Naive B cell (primary cell): ENCODE results near the gene CLDN14. TPM values are rescaled to one million over a fixed set of nuclear protein-coding genes. Genes with fewer than 3 reads are reported as not detected.

Experiments
- ATAC-seq, 2 donors: fragments of 150-1000 bp; cut with Tn5 transposase; 2 replicates each; pipeline ENCODE4 v1.10.0; 2021; ENCODE audit warnings: low read depth in 2 of 2, mild to moderate bottlenecking in 2 of 2, moderate library complexity in 2 of 2
- DNase-seq: peaks from one replicate; pipeline ENCODE4 v3.0.0; 2022
- H3K27ac Mint-ChIP-seq, 6 donors: one replicate each; pipeline ENCODE4 v1.8.0; 2020 to 2022; ENCODE audit warnings: mild to moderate bottlenecking in 6 of 6, mixed read lengths in 6 of 6, moderate library complexity in 5 of 6, inconsistent platforms in 2 of 6
- H3K27me3 Mint-ChIP-seq, 3 donors: one replicate each; pipeline ENCODE4 v1.8.0; 2021 to 2022; ENCODE audit warnings: mixed read lengths in 3 of 3, mild to moderate bottlenecking in 1 of 3
- H3K36me3 Mint-ChIP-seq, 2 donors: one replicate each; pipeline ENCODE4 v1.8.0; 2020 to 2022; ENCODE audit warnings: mixed read lengths in 2 of 2, inconsistent platforms in 1 of 2, mild to moderate bottlenecking in 1 of 2
- H3K4me1 Mint-ChIP-seq, 3 donors: one replicate each; pipeline ENCODE4 v1.8.0; 2020 to 2022; ENCODE audit warnings: mixed read lengths in 3 of 3, inconsistent platforms in 1 of 3, mild to moderate bottlenecking in 1 of 3, moderate library complexity in 1 of 3
- H3K4me3 Mint-ChIP-seq, 8 donors: one replicate each; pipeline ENCODE4 v1.8.0; 2020 to 2022; ENCODE audit warnings: mild to moderate bottlenecking in 8 of 8, mixed read lengths in 8 of 8, moderate library complexity in 8 of 8, inconsistent platforms in 2 of 8
- H3K9me3 Mint-ChIP-seq, 7 donors: one replicate each; pipeline ENCODE4 v1.8.0; 2020 to 2022; ENCODE audit warnings: mixed read lengths in 7 of 7, mild to moderate bottlenecking in 5 of 7, inconsistent platforms in 2 of 7, moderate library complexity in 1 of 7
- polyA plus RNA-seq, 6 donors: library from polyadenylated mRNA; unstranded; fragments of 300-500 nt; fragmentation: Illumina TruSeq; gene quantifications; one replicate each; pipeline ENCODE4 v1.2.3, GENCODE V29; 2021; ENCODE audit warnings: low read depth in 6 of 6

The CLDN14 gene
- polyA plus RNA-seq = not detected

- Mint-ChIP-seq H3K27me3 (peaks cover under 1 to 12% (median 5%) of the 10 kb centered on the region in 3 donors), H3K27ac (no peak within 1 kb of the TSS), H3K4me1 (no peaks in the 10 kb centered on the region), H3K9me3 (no peaks in the 10 kb centered on the region), H3K36me3 (no peaks in the 10 kb centered on the region), H3K4me3 (no peak within 1 kb of the TSS)
- ATAC-seq (no peak), DNase-seq (no peak)
Measured at GRCh38 chr21:36479415-36480402, at the start of gene CLDN14. Gene CLDN14, minus strand, starts transcription at chr21:36480122. Its CDS starts 18,427 bp downstream, at chr21:36461695.

GRCh38 chr21:36528716-36529115 is 48.8 kb upstream of the CLDN14 start:
- no peak for ATAC-seq

GRCh38 chr21:36527317-36527716 is 47.4 kb upstream of the CLDN14 start:
- Mint-ChIP-seq H3K27ac (no peak overlapping the region), H3K27me3 (peaks cover 6 to 25% (median 8%) of the 10 kb centered on the region in 3 donors), H3K4me1 (no peaks in the 10 kb centered on the region), H3K9me3 (peaks cover 0 to 2% (median 0%) of the 10 kb centered on the region in 7 donors), H3K4me3 (no peak overlapping the region), H3K36me3 (no peaks in the 10 kb centered on the region)
- DNase-seq (no peak), ATAC-seq (no peak)

More at GRCh38 chr21:36528716-36529115, 48.8 kb upstream of the CLDN14 start:
- H3K4me1 Mint-ChIP-seq = no peaks in the 10 kb centered on the region
- DNase-seq = no peak
- H3K27ac Mint-ChIP-seq = no peak overlapping the region
- no peaks in the 10 kb centered on the region for H3K9me3 Mint-ChIP-seq
- peaks cover 6 to 25% (median 8%) of the 10 kb centered on the region in 3 donors for H3K27me3 Mint-ChIP-seq
- no peak overlapping the region for H3K4me3 Mint-ChIP-seq
- no peaks in the 10 kb centered on the region for H3K36me3 Mint-ChIP-seq

GRCh38 chr21:36526104-36526503 is 46.2 kb upstream of the CLDN14 start:
- peaks cover 0 to 2% (median 0%) of the 10 kb centered on the region in 7 donors for H3K9me3 Mint-ChIP-seq
- peaks cover 6 to 25% (median 8%) of the 10 kb centered on the region in 3 donors for H3K27me3 Mint-ChIP-seq
- no peaks in the 10 kb centered on the region for H3K4me1 Mint-ChIP-seq
- no peak overlapping the region for H3K4me3 Mint-ChIP-seq
- no peaks in the 10 kb centered on the region for H3K36me3 Mint-ChIP-seq
- no peak overlapping the region for H3K27ac Mint-ChIP-seq
- DNase-seq = no peak
- no peak for ATAC-seq

GRCh38 chr21:36524477-36524876 is 44.6 kb upstream of the CLDN14 start:
- Mint-ChIP-seq H3K4me3 (no peak overlapping the region), H3K27me3 (peaks cover 6 to 25% (median 8%) of the 10 kb centered on the region in 3 donors), H3K36me3 (peaks cover 0 to 10% of the 10 kb centered on the region in 2 donors), H3K9me3 (peaks cover 0 to 18% (median 9%) of the 10 kb centered on the region in 7 donors), H3K27ac (no peak overlapping the region), H3K4me1 (no peaks in the 10 kb centered on the region)
- no peak for ATAC-seq
- no peak for DNase-seq

GRCh38 chr21:36522219-36522808 is 42.4 kb upstream of the CLDN14 start:
- H3K9me3 Mint-ChIP-seq = peaks cover 0 to 18% (median 9%) of the 10 kb centered on the region in 7 donors
- ATAC-seq = no peak
- H3K4me1 Mint-ChIP-seq = peaks cover 2 to 5% (median 3%) of the 10 kb centered on the region in 3 donors
- peaks cover 0 to 10% of the 10 kb centered on the region in 2 donors for H3K36me3 Mint-ChIP-seq
- H3K27ac Mint-ChIP-seq = no peak overlapping the region
- no peak for DNase-seq
- no peak overlapping the region for H3K4me3 Mint-ChIP-seq
- peaks cover under 1 to 12% (median 6%) of the 10 kb centered on the region in 3 donors for H3K27me3 Mint-ChIP-seq

GRCh38 chr21:36518883-36519492 is 39.1 kb upstream of the CLDN14 start:
- Mint-ChIP-seq H3K36me3 (peaks cover 0 to 10% of the 10 kb centered on the region in 2 donors), H3K27me3 (peaks cover 0 to 8% (median 4%) of the 10 kb centered on the region in 3 donors), H3K9me3 (peaks cover 0 to 18% (median 9%) of the 10 kb centered on the region in 7 donors), H3K4me1 (peaks cover 5 to 16% (median 11%) of the 10 kb centered on the region in 3 donors), H3K4me3 (peak overlapping the region in 2 of 8 donors; percentile 55 to 59), H3K27ac (peak overlapping the region in 1 of 6 donors; percentile 53)
- no peak for ATAC-seq
- no peak for DNase-seq

GRCh38 chr21:36517366-36518075 is 37.6 kb upstream of the CLDN14 start:
- ATAC-seq (no peak), DNase-seq (no peak)
- H3K27ac Mint-ChIP-seq = no peak overlapping the region
- peaks cover 0 to 10% of the 10 kb centered on the region in 2 donors for H3K36me3 Mint-ChIP-seq
- H3K4me1 Mint-ChIP-seq = peaks cover 10 to 22% (median 11%) of the 10 kb centered on the region in 3 donors
- no peak overlapping the region for H3K4me3 Mint-ChIP-seq
- H3K9me3 Mint-ChIP-seq = peaks cover 0 to 18% (median 10%) of the 10 kb centered on the region in 7 donors
- peaks cover 0 to 8% (median 4%) of the 10 kb centered on the region in 3 donors for H3K27me3 Mint-ChIP-seq

GRCh38 chr21:36516281-36516680 is 36.4 kb upstream of the CLDN14 start:
- H3K9me3 Mint-ChIP-seq = peaks cover 0 to 18% (median 10%) of the 10 kb centered on the region in 7 donors
- H3K27ac Mint-ChIP-seq = peak overlapping the region in 1 of 6 donors; percentile 71
- H3K4me3 Mint-ChIP-seq = peak overlapping the region in 1 of 8 donors; percentile 8
- ATAC-seq (no peak), DNase-seq (no peak)
- H3K36me3 Mint-ChIP-seq = peaks cover 0 to 10% of the 10 kb centered on the region in 2 donors
- H3K27me3 Mint-ChIP-seq = peaks cover 0 to 16% (median 7%) of the 10 kb centered on the region in 3 donors
- peaks cover 11 to 35% (median 14%) of the 10 kb centered on the region in 3 donors for H3K4me1 Mint-ChIP-seq

GRCh38 chr21:36513430-36513829 is 33.5 kb upstream of the CLDN14 start:
- ATAC-seq (peak; percentile 63 to 77), DNase-seq (peak; percentile 34)
- H3K9me3 Mint-ChIP-seq = peaks cover 0 to 3% (median 0%) of the 10 kb centered on the region in 7 donors
- H3K4me1 Mint-ChIP-seq = peaks cover 6 to 37% (median 11%) of the 10 kb centered on the region in 3 donors
- peaks cover 0 to 22% (median 8%) of the 10 kb centered on the region in 3 donors for H3K27me3 Mint-ChIP-seq
- peak overlapping the region in 2 of 6 donors; percentile 20 for H3K27ac Mint-ChIP-seq
- no peaks in the 10 kb centered on the region for H3K36me3 Mint-ChIP-seq
- H3K4me3 Mint-ChIP-seq = peak overlapping the region in 4 of 8 donors; percentile 15 to 63 (median 42)

- Mint-ChIP-seq H3K4me1 (peaks cover 6 to 37% (median 11%) of the 10 kb centered on the region in 3 donors), H3K4me3 (peak overlapping the region in 3 of 8 donors; percentile 15 to 63 (median 43))
Measured at GRCh38 chr21:36512971-36513370, 33.0 kb upstream of the CLDN14 start.

GRCh38 chr21:36511484-36512220 is 31.7 kb upstream of the CLDN14 start:
- DNase-seq = no peak
- Mint-ChIP-seq H3K9me3 (peaks cover 0 to 3% (median 0%) of the 10 kb centered on the region in 7 donors), H3K4me1 (peaks cover 11 to 37% (median 12%) of the 10 kb centered on the region in 3 donors), H3K27me3 (peaks cover 0 to 22% (median 8%) of the 10 kb centered on the region in 3 donors), H3K27ac (peak overlapping the region in 1 of 6 donors; percentile 63), H3K36me3 (no peaks in the 10 kb centered on the region), H3K4me3 (peak overlapping the region in 1 of 8 donors; percentile 29)
- no peak for ATAC-seq

More at GRCh38 chr21:36512971-36513370, 33.0 kb upstream of the CLDN14 start:
- ATAC-seq (no peak), DNase-seq (no peak)
- peaks cover 0 to 22% (median 8%) of the 10 kb centered on the region in 3 donors for H3K27me3 Mint-ChIP-seq
- H3K36me3 Mint-ChIP-seq = no peaks in the 10 kb centered on the region
- peaks cover 0 to 3% (median 0%) of the 10 kb centered on the region in 7 donors for H3K9me3 Mint-ChIP-seq
- H3K27ac Mint-ChIP-seq = no peak overlapping the region
